Activated naive CD8-positive, alpha-beta T cell treated with anti-CD3 and anti-CD28 coated beads, Interleukin-2, amount 10 ng/mL, durations not matched to agents 7 days and 5 days (primary cell): ENCODE results near the gene SDF2. TPM values are rescaled to one million over a fixed set of nuclear protein-coding genes. Genes with fewer than 3 reads are reported as not detected.
A peak's percentile ranks its signal among the peaks of the same experiment; 100 is the strongest.

Source experiments
- ATAC-seq: fragments of 150-1000 bp; cut with Tn5 transposase; one replicate; pipeline ENCODE4 v1.10.0; 2021; ENCODE audit warnings: low read depth, moderate library complexity
- POLR2A ChIA-PET: fragments of 350-600 bp; sonication (Branson Sonifier 250); formaldehyde crosslinking; loops from one replicate; lab custom pipeline; 2021; ENCODE audit warnings: antibody characterized with exemption; lab: Charles Lee
- DNase-seq: peaks from one replicate; pipeline ENCODE4 v3.0.0; 2021
- H3K27ac Mint-ChIP-seq: one replicate; pipeline ENCODE4 v1.8.0; 2022; ENCODE audit warnings: mild to moderate bottlenecking, mixed read lengths
- H3K27me3 Mint-ChIP-seq: one replicate; pipeline ENCODE4 v1.8.0; 2022; ENCODE audit warnings: mild to moderate bottlenecking, moderate library complexity, mixed read lengths
- H3K36me3 Mint-ChIP-seq: one replicate; pipeline ENCODE4 v1.8.0; 2021; ENCODE audit warnings: mild to moderate bottlenecking, mixed read lengths
- H3K4me1 Mint-ChIP-seq: one replicate; pipeline ENCODE4 v1.8.0; 2021; ENCODE audit warnings: mixed read lengths
- H3K4me3 Mint-ChIP-seq: one replicate; pipeline ENCODE4 v1.8.0; 2022; ENCODE audit warnings: mild to moderate bottlenecking, moderate library complexity, mixed read lengths
- H3K9me3 Mint-ChIP-seq: one replicate; pipeline ENCODE4 v1.8.0; 2021; ENCODE audit warnings: mixed read lengths
- total RNA-seq, 2 experiments: library from RNA; stranded (reverse); gene quantifications; one replicate each; pipeline ENCODE4 v1.2.3, GENCODE V29; 2021

SDF2 gene
- 10 to 100 TPM; 47.3 to 50.1 TPM for total RNA-seq

- peak within 1 kb of the TSS; percentile 96 for H3K27ac Mint-ChIP-seq
- ATAC-seq (peak; percentile 86), DNase-seq (peak; percentile 94)
- H3K36me3 Mint-ChIP-seq, result peaks cover 17% of the 10 kb centered on the region
- POLR2A ChIA-PET, result interaction anchor here (0.7 to 4.0 kb wide), 22 partner anchors 9 to 478 kb away, joined by 3 to 74 read pairs (median 4); partner anchors contain the start of genes BLTP2, PIGS, POLDIP2 and PROCA1
- no peaks in the 10 kb centered on the region for H3K9me3 Mint-ChIP-seq
- H3K4me1 Mint-ChIP-seq, result peaks cover 30% of the 10 kb centered on the region
- H3K27me3 Mint-ChIP-seq, result no peaks in the 10 kb centered on the region
- peak within 1 kb of the TSS; percentile 99 for H3K4me3 Mint-ChIP-seq
Measured at GRCh38 chr17:28661635-28662526, at the start of gene SDF2, which contains the start of gene SUPT6H. SDF2 (minus strand) TSS chr17:28661906; CDS start chr17:28661876, 30 bp downstream. SUPT6H (plus strand) TSS chr17:28662205; CDS start chr17:28673402, 11,197 bp downstream.

- Mint-ChIP-seq H3K27ac (peak overlapping the region; percentile 99), H3K9me3 (no peaks in the 10 kb centered on the region), H3K27me3 (peaks cover 17% of the 10 kb centered on the region), H3K36me3 (peaks cover 6% of the 10 kb centered on the region), H3K4me1 (peaks cover 21% of the 10 kb centered on the region), H3K4me3 (peak overlapping the region; percentile 95)
- ATAC-seq (peak; percentile 84), DNase-seq (peak; percentile 96)
- POLR2A ChIA-PET, result interaction anchor here (0.6 to 3.3 kb wide), 20 partner anchors 9 to 241 kb away, joined by 3 to 50 read pairs (median 5); partner anchors contain the start of genes ALDOC, BLTP2, FLOT2 and NEK8
Measured at GRCh38 chr17:28710861-28711722, 49.4 kb upstream of the SDF2 start.

GRCh38 chr17:28707339-28707720, 45.6 kb upstream of the SDF2 start:
- POLR2A ChIA-PET, result interaction anchor here (0.7 to 1.1 kb wide), 2 partner anchors 12 to 102 kb away, joined by 3 to 5 read pairs; partner anchors contain the start of gene RPL23A
- Mint-ChIP-seq H3K4me1 (peaks cover 16% of the 10 kb centered on the region), H3K27ac (no peak overlapping the region), H3K4me3 (no peak overlapping the region), H3K9me3 (no peaks in the 10 kb centered on the region), H3K36me3 (peaks cover 3% of the 10 kb centered on the region), H3K27me3 (no peaks in the 10 kb centered on the region)
- ATAC-seq, result no peak
- no peak for DNase-seq

GRCh38 chr17:28706471-28707338, 45.0 kb upstream of the SDF2 start:
- ATAC-seq (no peak), DNase-seq (no peak)
- POLR2A ChIA-PET, result interaction anchor here (0.7 to 1.2 kb wide), 3 partner anchors 13 to 101 kb away, joined by 3 to 5 read pairs (median 3); partner anchors contain the start of genes RPL23A, SDF2 and SUPT6H
- H3K4me1 Mint-ChIP-seq, result peaks cover 13% of the 10 kb centered on the region
- H3K9me3 Mint-ChIP-seq, result no peaks in the 10 kb centered on the region
- no peak overlapping the region for H3K27ac Mint-ChIP-seq
- H3K36me3 Mint-ChIP-seq, result peaks cover 3% of the 10 kb centered on the region
- no peaks in the 10 kb centered on the region for H3K27me3 Mint-ChIP-seq
- H3K4me3 Mint-ChIP-seq, result no peak overlapping the region

GRCh38 chr17:28705728-28706334, 44.1 kb upstream of the SDF2 start:
- H3K36me3 Mint-ChIP-seq, result peaks cover 8% of the 10 kb centered on the region
- DNase-seq (no peak), ATAC-seq (no peak)
- H3K4me3 Mint-ChIP-seq, result no peak overlapping the region
- H3K27me3 Mint-ChIP-seq, result no peaks in the 10 kb centered on the region
- no peaks in the 10 kb centered on the region for H3K9me3 Mint-ChIP-seq
- H3K27ac Mint-ChIP-seq, result no peak overlapping the region
- H3K4me1 Mint-ChIP-seq, result peaks cover 9% of the 10 kb centered on the region
- POLR2A ChIA-PET, result interaction anchor here (1.2 kb wide), 2 partner anchors 44 kb away, joined by 3 to 4 read pairs; partner anchors contain the start of genes SDF2 and SUPT6H

- Mint-ChIP-seq H3K9me3 (no peaks in the 10 kb centered on the region), H3K4me1 (peaks cover 5% of the 10 kb centered on the region), H3K4me3 (no peak overlapping the region), H3K36me3 (peaks cover 9% of the 10 kb centered on the region), H3K27me3 (no peaks in the 10 kb centered on the region), H3K27ac (peak overlapping the region; percentile 35)
- DNase-seq (no peak), ATAC-seq (no peak)
- POLR2A ChIA-PET, result interaction anchor here (1.2 kb wide), 1 partner anchor 43 kb away, joined by 4 read pairs; the partner anchor contains the start of genes SDF2 and SUPT6H
Measured at GRCh38 chr17:28705074-28705659, 43.5 kb upstream of the SDF2 start.

GRCh38 chr17:28704219-28704858, 42.6 kb upstream of the SDF2 start:
- POLR2A ChIA-PET, result interaction anchor here (1.2 kb wide), 1 partner anchor 42 kb away, joined by 4 read pairs; the partner anchor contains the start of genes SDF2 and SUPT6H
- ATAC-seq, result no peak
- Mint-ChIP-seq H3K9me3 (no peaks in the 10 kb centered on the region), H3K36me3 (peaks cover 9% of the 10 kb centered on the region), H3K4me3 (no peak overlapping the region), H3K27me3 (no peaks in the 10 kb centered on the region), H3K27ac (peak overlapping the region; percentile 17), H3K4me1 (peaks cover 5% of the 10 kb centered on the region)
- no peak for DNase-seq

GRCh38 chr17:28703552-28704218, 42.0 kb upstream of the SDF2 start:
- Mint-ChIP-seq H3K4me1 (peaks cover 5% of the 10 kb centered on the region), H3K4me3 (no peak overlapping the region), H3K27me3 (no peaks in the 10 kb centered on the region), H3K27ac (peak overlapping the region; percentile 49), H3K9me3 (no peaks in the 10 kb centered on the region), H3K36me3 (peaks cover 9% of the 10 kb centered on the region)
- ATAC-seq (no peak), DNase-seq (no peak)
- POLR2A ChIA-PET, result no interaction called here

GRCh38 chr17:28702752-28703150, 41.0 kb upstream of the SDF2 start:
- H3K27ac Mint-ChIP-seq, result peak overlapping the region; percentile 36
- H3K4me1 Mint-ChIP-seq, result peaks cover 2% of the 10 kb centered on the region
- POLR2A ChIA-PET, result interaction anchor here (0.8 kb wide), 3 partner anchors 12 to 32 kb away, joined by 3 read pairs; partner anchors contain the start of gene RPL23A
- H3K36me3 Mint-ChIP-seq, result peaks cover 9% of the 10 kb centered on the region
- no peak for ATAC-seq
- no peak for DNase-seq
- no peaks in the 10 kb centered on the region for H3K27me3 Mint-ChIP-seq
- H3K9me3 Mint-ChIP-seq, result no peaks in the 10 kb centered on the region
- H3K4me3 Mint-ChIP-seq, result no peak overlapping the region

- POLR2A ChIA-PET, result interaction anchor here (0.8 to 1.2 kb wide), 4 partner anchors 9 to 31 kb away, joined by 3 read pairs; partner anchors contain the start of gene RPL23A
- H3K27ac Mint-ChIP-seq, result peak overlapping the region; percentile 36
Measured at GRCh38 chr17:28702026-28702751, 40.5 kb upstream of the SDF2 start.

More at GRCh38 chr17:28702026-28702751, 40.5 kb upstream of the SDF2 start:
- no peaks in the 10 kb centered on the region for H3K9me3 Mint-ChIP-seq
- H3K27me3 Mint-ChIP-seq, result no peaks in the 10 kb centered on the region
- ATAC-seq (no peak), DNase-seq (no peak)
- peaks cover 9% of the 10 kb centered on the region for H3K36me3 Mint-ChIP-seq
- H3K4me1 Mint-ChIP-seq, result peaks cover 1% of the 10 kb centered on the region
- H3K4me3 Mint-ChIP-seq, result no peak overlapping the region
